Measurements from ENCODE around the gene PSMB1.
"Not testable (repeated sequence)": the region's sequence is repeated elsewhere in the genome, so short reads cannot be mapped to it uniquely, and the experiment has no call there.

The PSMB1 gene

DNA sequence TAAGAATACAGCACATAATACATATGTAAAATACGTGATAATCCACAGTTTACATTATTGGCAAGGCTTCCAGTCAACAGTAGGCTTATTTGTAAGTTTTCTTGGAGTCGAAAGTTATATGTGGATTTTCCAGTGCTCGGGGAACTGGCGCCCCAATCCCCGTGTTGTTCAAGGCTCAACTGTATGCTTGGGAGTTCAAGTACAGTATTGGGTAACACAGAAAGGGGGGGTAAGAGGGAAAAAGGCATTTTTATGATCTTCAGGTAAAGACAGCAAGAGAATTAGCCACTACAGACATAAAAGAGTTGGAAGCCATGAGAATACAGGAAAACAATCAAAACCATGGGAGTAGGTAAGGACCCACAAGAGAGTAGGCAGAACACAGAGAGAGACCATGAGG is 16.4 kb downstream of the PSMB1 start:
- in situ Hi-C loops (cut with MboI; ENCODE audit: low sequenced_read_pairs): no loop called here

DNA sequence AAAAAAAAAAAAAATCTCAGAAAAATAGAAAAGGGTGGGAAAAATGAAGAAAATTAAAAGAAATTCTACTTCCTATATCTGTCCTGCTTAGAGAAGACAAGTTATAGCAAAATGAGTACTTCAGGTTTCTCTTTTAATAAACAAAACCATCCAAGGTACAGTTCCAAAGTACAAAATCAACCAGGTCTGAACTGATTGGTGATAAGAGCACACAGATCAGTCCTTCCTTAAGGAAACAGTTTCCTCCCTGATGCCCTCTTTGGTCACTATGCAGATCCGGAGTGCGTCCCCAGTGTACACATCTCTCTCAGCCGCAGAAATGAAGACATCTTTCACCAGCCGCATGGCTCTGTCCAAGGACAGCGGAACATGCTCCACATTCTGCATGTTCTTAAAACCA is 18.1 kb downstream of the PSMB1 start:
- in situ Hi-C loops (cut with MboI; ENCODE audit: low sequenced_read_pairs): no loop called here

- in situ Hi-C loops (cut with MboI; ENCODE audit: low sequenced_read_pairs): no loop called here
Observed at GRCh38 chr6:170533792-170534191, 19.3 kb downstream of the PSMB1 start.

GRCh38 chr6:170532867-170533488 is 20.1 kb downstream of the PSMB1 start:
- in situ Hi-C loops (cut with MboI; ENCODE audit: low sequenced_read_pairs): no loop called here

- in situ Hi-C loops (cut with MboI; ENCODE audit: low sequenced_read_pairs): no loop called here
Observed at GRCh38 chr6:170529839-170530469, 23.2 kb downstream of the PSMB1 start.

- in situ Hi-C loops (cut with MboI; ENCODE audit: low sequenced_read_pairs): not testable (repeated sequence)
Observed at GRCh38 chr6:170527995-170528394, 25.1 kb downstream of the PSMB1 start.

- in situ Hi-C loops (cut with MboI; ENCODE audit: low sequenced_read_pairs): no loop called here
Observed at GRCh38 chr6:170525795-170526194, 27.3 kb downstream of the PSMB1 start.

GRCh38 chr6:170524172-170524502 is 29.0 kb downstream of the PSMB1 start:
- in situ Hi-C loops (cut with MboI; ENCODE audit: low sequenced_read_pairs): no loop called here

DNA sequence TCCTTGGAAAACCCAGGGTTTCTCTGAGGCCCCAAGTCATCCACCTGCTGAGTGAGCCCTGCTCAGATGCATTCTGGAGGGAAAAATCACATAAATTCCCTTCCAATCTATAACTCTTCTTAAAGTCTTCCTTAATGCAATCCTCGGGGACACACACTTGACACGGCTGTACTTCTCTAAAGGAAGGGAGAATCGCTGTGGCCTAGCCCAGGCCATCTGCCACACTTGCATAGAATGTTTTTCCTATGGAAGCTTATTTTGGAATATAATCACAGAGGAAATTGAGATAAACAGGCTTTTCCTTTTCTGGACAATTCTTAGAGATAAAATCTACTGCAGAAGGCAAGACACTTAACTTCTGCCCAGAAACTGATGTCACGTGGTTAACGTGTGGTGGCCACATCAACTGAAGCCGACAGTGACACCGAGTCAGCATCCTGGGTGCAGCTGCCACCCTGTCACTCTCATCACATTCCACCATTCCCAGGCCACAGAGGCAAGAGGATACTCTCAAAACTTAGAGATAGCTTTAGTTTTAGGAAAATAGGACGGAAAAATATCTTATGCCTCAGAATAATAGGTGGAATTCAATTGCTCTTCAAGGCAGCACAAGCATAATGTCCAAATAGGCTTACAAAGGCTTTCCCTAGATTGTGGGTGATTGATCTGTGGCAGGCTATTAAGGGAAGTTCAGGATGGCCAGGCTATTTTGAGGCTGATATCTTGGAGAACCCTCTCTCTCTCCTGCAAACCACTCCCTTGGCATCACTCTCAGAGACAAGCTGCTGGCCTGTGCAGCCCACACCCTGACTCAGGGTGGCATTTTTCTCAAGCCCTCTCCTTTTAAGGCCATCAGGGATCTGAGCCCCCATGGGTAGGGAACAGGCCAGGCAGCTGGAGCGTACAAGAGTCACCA is 29.6 kb downstream of the PSMB1 start:
- in situ Hi-C loops (cut with MboI; ENCODE audit: low sequenced_read_pairs): no loop called here

DNA sequence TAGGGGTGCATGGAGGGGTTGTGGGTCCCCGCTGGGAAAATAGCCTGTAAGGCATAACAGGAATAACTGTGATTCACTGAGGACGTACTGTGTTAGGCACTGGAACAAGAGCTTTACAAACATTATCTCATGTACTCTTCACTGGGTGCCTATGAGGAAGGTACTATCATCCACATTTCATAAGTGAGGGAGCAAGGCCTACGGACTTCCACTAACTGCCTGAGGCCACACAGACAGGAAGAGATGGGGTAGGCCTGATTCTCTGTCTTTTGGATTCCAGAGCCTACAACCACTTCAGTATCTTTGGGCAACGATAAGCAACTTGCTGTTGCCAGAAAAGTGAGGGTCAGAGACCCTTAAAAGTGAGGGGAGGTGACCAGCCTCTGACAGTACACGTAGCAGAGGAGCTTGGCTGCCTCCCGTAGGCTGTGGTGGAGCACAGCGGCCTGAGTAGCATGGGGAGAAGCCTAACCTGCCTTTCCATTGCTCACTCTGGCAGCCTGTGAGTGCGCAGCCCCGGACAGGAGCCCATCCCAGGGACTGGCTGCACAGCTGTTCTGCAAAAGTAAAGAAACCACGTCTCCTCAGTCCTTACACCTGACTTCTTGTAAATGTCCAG is 30.4 kb downstream of the PSMB1 start:
- in situ Hi-C loops (cut with MboI; ENCODE audit: low sequenced_read_pairs): no loop called here

- in situ Hi-C loops (cut with MboI; ENCODE audit: low sequenced_read_pairs): no loop called here
Observed at GRCh38 chr6:170516783-170517616, 36.1 kb downstream of the PSMB1 start.

DNA sequence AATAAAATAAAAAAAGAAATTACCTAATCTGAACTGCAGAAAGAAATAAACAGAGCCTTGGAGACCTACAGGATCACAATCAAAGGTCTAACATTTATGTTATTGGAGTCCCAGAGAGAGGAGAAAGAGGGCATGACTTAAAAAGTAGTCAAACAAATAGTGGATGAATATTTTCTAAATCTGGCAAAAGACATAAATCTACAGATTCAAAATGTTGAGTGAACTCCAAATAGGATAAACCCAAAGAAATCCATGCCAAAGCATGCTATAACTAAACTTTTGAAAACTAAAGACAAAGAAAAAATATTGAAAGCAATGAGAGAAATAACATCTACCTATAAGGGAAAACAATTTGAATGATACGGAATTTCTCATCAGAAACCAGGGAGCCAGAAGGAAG is 38.2 kb downstream of the PSMB1 start:
- in situ Hi-C loops (cut with MboI; ENCODE audit: low sequenced_read_pairs): no loop called here

GRCh38 chr6:170512249-170512648 is 40.9 kb downstream of the PSMB1 start:
- in situ Hi-C loops (cut with MboI; ENCODE audit: low sequenced_read_pairs): no loop called here

DNA sequence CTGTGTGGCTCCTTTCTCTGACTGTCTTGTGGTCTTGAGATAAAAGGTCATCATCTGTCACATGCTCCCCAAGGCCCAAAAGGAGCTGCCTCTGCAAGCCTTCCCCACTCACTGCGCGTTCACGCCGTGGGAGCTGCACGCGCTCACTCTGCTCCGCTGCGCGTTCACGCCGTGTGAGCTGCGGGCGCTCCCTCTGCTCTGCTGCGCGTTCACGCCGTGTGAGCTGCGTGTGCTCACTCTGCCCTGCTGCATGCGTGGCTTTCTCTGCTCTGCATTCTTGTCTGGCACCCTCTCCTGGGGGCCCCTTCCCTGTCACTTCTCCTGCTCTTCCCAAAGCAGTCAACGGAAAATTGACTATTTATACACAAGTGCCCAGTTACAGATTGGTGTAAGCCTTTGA is 42.5 kb downstream of the PSMB1 start:
- in situ Hi-C loops (cut with MboI; ENCODE audit: low sequenced_read_pairs): no loop called here

DNA sequence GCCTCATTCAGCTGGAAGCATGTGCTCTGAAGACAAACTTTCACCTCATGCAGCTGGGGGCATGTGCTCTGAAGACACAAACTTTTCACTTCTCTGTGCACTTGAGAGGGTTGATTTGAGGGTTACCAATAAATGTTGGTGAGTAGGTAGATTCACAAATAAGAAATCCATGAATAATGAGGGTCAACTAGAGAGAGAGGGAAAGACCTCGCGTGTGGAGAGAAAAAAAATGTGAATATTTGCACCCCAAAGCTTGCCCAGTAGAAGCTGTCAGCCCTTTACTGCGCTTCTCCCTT is 43.4 kb downstream of the PSMB1 start:
- in situ Hi-C loops (cut with MboI; ENCODE audit: low sequenced_read_pairs): no loop called here

DNA sequence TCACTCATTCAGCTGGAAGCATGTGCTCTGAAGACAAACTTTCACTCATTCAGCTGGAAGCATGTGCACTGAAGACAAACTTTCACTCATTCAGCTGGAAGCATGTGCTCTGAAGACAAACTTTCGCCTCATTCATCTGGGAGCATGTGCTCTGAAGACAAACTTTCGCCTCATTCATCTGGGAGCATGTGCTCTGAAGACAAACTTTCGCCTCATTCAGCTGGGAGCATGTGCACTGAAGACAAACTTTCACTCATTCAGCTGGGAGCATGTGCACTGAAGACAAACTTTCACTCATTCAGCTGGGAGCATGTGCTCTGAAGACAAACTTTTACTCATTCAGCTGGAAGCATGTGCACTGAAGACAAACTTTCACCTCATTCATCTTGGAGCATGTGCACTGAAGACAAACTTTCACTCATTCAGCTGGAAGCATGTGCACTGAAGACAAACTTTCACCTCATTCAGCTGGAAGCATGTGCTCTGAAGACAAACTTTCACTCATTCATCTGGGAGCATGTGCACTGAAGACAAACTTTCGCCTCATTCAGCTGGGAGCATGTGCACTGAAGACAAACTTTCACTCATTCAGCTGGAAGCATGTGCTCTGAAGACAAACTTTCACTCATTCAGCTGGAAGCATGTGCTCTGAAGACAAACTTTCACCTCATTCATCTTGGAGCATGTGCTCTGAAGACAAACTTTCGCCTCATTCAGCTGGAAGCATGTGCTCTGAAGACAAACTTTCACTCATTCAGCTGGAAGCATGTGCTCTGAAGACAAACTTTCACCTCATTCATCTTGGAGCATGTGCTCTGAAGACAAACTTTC is 44.0 kb downstream of the PSMB1 start:
- in situ Hi-C loops (cut with MboI; ENCODE audit: low sequenced_read_pairs): not testable (repeated sequence)

DNA sequence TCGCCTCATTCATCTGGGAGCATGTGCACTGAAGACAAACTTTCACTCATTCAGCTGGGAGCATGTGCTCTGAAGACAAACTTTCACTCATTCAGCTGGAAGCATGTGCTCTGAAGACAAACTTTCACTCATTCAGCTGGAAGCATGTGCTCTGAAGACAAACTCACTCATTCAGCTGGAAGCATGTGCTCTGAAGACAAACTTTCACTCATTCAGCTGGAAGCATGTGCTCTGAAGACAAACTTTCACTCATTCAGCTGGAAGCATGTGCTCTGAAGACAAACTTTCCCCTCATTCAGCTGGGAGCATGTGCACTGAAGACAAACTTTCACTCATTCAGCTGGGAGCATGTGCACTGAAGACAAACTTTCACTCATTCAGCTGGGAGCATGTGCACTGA is 44.8 kb downstream of the PSMB1 start:
- in situ Hi-C loops (cut with MboI; ENCODE audit: low sequenced_read_pairs): not testable (repeated sequence)

GRCh38 chr6:170507728-170508127 is 45.4 kb downstream of the PSMB1 start:
- in situ Hi-C loops (cut with MboI; ENCODE audit: low sequenced_read_pairs): not testable (repeated sequence)

DNA sequence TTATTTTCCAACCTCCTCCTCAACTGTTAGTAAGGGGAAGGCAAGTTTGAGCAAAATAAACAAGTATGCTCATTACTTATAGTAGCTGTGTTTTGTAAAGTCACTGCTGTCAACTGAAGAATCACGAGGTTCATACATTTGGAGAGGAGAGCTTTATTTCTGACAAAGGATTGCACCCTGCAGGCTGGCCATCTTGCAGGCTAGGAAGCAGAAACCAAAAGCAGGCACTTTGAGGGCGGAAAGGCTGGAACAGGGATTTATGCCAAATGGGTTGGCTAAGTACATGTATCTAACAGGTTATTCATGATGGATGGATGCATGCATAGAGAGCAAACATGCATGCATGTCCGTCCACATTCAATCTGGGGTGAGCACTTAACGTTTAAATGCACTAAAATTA is 46.7 kb downstream of the PSMB1 start:
- in situ Hi-C loops (cut with MboI; ENCODE audit: low sequenced_read_pairs): no loop called here

- in situ Hi-C loops (cut with MboI; ENCODE audit: low sequenced_read_pairs): no loop called here
Observed at GRCh38 chr6:170505306-170505705, 47.8 kb downstream of the PSMB1 start.
